Memory B cell (primary cell): ENCODE measurements around the gene CD79B.
"Not testable (repeated sequence)": the region's sequence is repeated elsewhere in the genome, so short reads cannot be mapped to it uniquely, and the experiment has no call there.

ENCODE experiments used
- ATAC-seq: fragments of 150-1000 bp; cut with Tn5 transposase; 2 replicates; pipeline ENCODE4 v1.10.0; 2021; ENCODE audit warnings: low read depth, mild to moderate bottlenecking, moderate library complexity
- DNase-seq, 2 donors: peaks; one replicate each; pipeline ENCODE4 v3.0.0; 2022; ENCODE audit warnings: low spot score in 2 of 2
- H3K27ac Mint-ChIP-seq: one replicate; pipeline ENCODE4 v1.8.0; 2022; ENCODE audit warnings: mild to moderate bottlenecking, moderate library complexity, mixed read lengths
- H3K27me3 Mint-ChIP-seq: one replicate; pipeline ENCODE4 v1.8.0; 2022; ENCODE audit warnings: mixed read lengths
- H3K36me3 Mint-ChIP-seq: one replicate; pipeline ENCODE4 v1.8.0; 2022; ENCODE audit warnings: mild to moderate bottlenecking, mixed read lengths
- H3K4me1 Mint-ChIP-seq: one replicate; pipeline ENCODE4 v1.8.0; 2022; ENCODE audit warnings: mixed read lengths
- H3K4me3 Mint-ChIP-seq: one replicate; pipeline ENCODE4 v1.8.0; 2022; ENCODE audit warnings: mild to moderate bottlenecking, moderate library complexity, mixed read lengths
- H3K9me3 Mint-ChIP-seq: one replicate; pipeline ENCODE4 v1.8.0; 2022; ENCODE audit warnings: mixed read lengths

CD79B gene

GRCh38 chr17:63896524-63897354 lies 35.4 kb downstream of the CD79B start, which contains the start of gene CSH1:
TSS of gene CSH1 (minus strand) at chr17:63896574. CDS start at chr17:63896511, 63 bp downstream.
- not testable (repeated sequence) for H3K27me3 Mint-ChIP-seq, H3K9me3 Mint-ChIP-seq, H3K36me3 Mint-ChIP-seq, H3K4me1 Mint-ChIP-seq, DNase-seq, H3K27ac Mint-ChIP-seq, H3K4me3 Mint-ChIP-seq
- peak; percentile 67 for ATAC-seq

- H3K27me3 Mint-ChIP-seq, H3K36me3 Mint-ChIP-seq, H3K4me3 Mint-ChIP-seq, DNase-seq, H3K4me1 Mint-ChIP-seq, H3K27ac Mint-ChIP-seq, ATAC-seq, H3K9me3 Mint-ChIP-seq: not testable (repeated sequence)
Observed at GRCh38 chr17:63894821-63895220, 37.3 kb downstream of the CD79B start.

GRCh38 chr17:63894021-63894420 lies 38.1 kb downstream of the CD79B start:
- H3K4me3 Mint-ChIP-seq, H3K4me1 Mint-ChIP-seq, DNase-seq, H3K9me3 Mint-ChIP-seq, H3K36me3 Mint-ChIP-seq, H3K27ac Mint-ChIP-seq, H3K27me3 Mint-ChIP-seq, ATAC-seq: not testable (repeated sequence)

DNA sequence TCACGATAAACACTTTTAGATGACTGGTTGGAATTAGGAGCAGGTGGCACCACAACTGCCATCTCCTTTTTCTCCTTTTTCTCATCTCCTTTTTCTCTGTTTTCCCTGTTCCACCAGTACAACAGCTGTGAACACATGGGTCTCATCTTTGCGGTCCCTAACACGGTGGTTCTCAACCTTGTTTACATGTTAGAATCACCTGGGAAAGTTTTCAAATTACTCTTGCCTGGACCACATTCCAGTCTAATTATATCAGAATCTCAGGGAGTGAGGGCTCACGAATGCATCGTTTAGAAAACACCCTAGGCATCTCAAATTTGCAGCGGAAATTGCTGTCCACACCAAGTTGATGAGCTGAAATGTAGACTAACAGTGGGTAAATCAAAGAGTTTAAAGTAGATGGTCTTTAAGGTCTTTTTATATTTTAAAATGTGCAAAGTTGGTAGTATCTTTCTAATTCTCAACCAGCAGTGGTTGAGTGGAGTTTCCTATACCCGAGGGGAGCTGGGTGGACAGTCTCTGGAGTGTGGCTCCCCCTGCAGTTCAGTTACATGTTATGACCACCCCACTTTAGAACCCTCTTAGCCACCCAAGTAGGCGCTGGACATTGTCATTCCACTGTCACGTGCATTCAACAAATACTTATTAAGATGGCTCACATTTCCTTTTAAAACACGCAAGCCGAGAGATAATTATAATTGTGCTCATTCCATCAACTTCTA lies 39.7 kb downstream of the CD79B start:
- not testable (repeated sequence) for H3K9me3 Mint-ChIP-seq, H3K27ac Mint-ChIP-seq, H3K4me3 Mint-ChIP-seq, H3K27me3 Mint-ChIP-seq, H3K36me3 Mint-ChIP-seq, ATAC-seq, DNase-seq, H3K4me1 Mint-ChIP-seq

GRCh38 chr17:63889026-63889848 lies 42.9 kb downstream of the CD79B start:
- not testable (repeated sequence) for H3K36me3 Mint-ChIP-seq, H3K27ac Mint-ChIP-seq, H3K27me3 Mint-ChIP-seq, DNase-seq, H3K9me3 Mint-ChIP-seq, H3K4me1 Mint-ChIP-seq
- H3K4me3 Mint-ChIP-seq = peak overlapping the region; percentile 51
- ATAC-seq = peak; percentile 90

GRCh38 chr17:63885119-63885518 lies 47.0 kb downstream of the CD79B start:
- DNase-seq, H3K27ac Mint-ChIP-seq, H3K4me1 Mint-ChIP-seq, ATAC-seq, H3K4me3 Mint-ChIP-seq, H3K36me3 Mint-ChIP-seq, H3K9me3 Mint-ChIP-seq, H3K27me3 Mint-ChIP-seq: not testable (repeated sequence)

DNA sequence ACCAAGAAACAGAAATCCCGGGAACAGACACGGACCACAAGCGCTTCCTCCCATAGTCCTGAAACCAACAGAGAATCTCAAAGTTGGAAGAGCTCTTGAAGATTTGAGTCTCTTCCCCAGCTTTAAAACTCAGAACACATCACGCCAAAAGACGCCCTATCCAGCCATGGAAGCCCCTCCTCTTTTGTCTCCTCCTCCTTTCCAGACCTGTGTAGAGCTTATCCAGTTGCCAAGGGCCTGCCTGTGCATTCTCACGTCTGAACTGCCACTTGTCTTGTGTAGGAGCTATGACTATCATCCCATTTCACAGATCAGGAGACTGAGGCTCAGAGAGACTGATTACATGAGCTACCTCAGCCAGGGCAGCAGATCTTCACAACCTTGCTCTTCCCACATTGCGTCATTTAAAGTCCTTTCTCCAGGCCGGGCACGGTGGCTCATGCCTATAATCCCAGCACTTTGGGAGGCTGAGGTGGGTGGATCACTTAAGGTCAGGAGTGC lies 49.5 kb downstream of the CD79B start:
- not testable (repeated sequence) for ATAC-seq, DNase-seq, H3K27ac Mint-ChIP-seq, H3K27me3 Mint-ChIP-seq, H3K9me3 Mint-ChIP-seq, H3K36me3 Mint-ChIP-seq, H3K4me3 Mint-ChIP-seq
- peaks cover 14% of the 10 kb centered on the region for H3K4me1 Mint-ChIP-seq

- no peak within 1 kb of the TSS for H3K4me3 Mint-ChIP-seq
Observed at GRCh38 chr17:63881935-63882601, 50.1 kb downstream of the CD79B start, which contains the start of gene GH2. TSS of gene GH2 (minus strand) at chr17:63881944. CDS start at chr17:63881801, 143 bp downstream.

GRCh38 chr17:63881337-63881736 lies 50.8 kb downstream of the CD79B start:
- not testable (repeated sequence) for DNase-seq, H3K4me3 Mint-ChIP-seq, H3K27ac Mint-ChIP-seq, ATAC-seq, H3K36me3 Mint-ChIP-seq, H3K9me3 Mint-ChIP-seq, H3K27me3 Mint-ChIP-seq
- peaks cover 14% of the 10 kb centered on the region for H3K4me1 Mint-ChIP-seq

More at GRCh38 chr17:63881935-63882601, 50.1 kb downstream of the CD79B start, which contains the start of gene GH2:
- DNase-seq = peak; percentile 54 to 73
- peaks cover 14% of the 10 kb centered on the region for H3K4me1 Mint-ChIP-seq
- no peaks in the 10 kb centered on the region for H3K36me3 Mint-ChIP-seq
- no peaks in the 10 kb centered on the region for H3K9me3 Mint-ChIP-seq
- peak; percentile 78 for ATAC-seq
- no peak within 1 kb of the TSS for H3K27ac Mint-ChIP-seq
- no peaks in the 10 kb centered on the region for H3K27me3 Mint-ChIP-seq

DNA sequence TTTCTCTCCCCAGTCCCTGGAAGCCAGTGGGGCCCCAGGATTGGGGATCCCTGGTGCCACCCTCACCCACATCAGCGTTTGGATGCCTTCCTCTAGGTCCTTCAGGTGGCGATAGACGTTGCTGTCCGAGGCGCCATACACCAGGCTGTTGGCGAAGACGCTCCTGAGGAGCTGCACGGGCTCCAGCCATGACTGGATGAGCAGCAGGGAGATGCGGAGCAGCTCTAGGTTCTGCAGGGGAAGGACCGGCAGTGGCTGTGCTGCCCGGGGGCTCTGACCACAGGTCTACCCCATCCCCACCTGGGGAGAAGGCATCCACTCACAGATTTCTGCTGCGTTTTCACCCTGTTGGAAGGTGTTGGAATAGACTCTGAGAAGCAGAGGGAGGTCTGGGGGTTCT lies 51.4 kb downstream of the CD79B start:
- ATAC-seq = no peak
- H3K36me3 Mint-ChIP-seq = no peaks in the 10 kb centered on the region
- H3K4me3 Mint-ChIP-seq = no peak overlapping the region
- no peak for DNase-seq
- no peaks in the 10 kb centered on the region for H3K9me3 Mint-ChIP-seq
- H3K27ac Mint-ChIP-seq = no peak overlapping the region
- no peaks in the 10 kb centered on the region for H3K27me3 Mint-ChIP-seq
- H3K4me1 Mint-ChIP-seq = peaks cover 14% of the 10 kb centered on the region
